Measurements from ENCODE around the gene MED17. TPM values are rescaled to one million over a fixed set of nuclear protein-coding genes. Genes with fewer than 3 reads are reported as not detected.

MED17 gene
- total and polyA plus RNA-seq, 2 of the 13 experiments (the other 11 are each of a cell fraction or from before 2014, with no cell fraction given): 23.1 to 37.0 TPM

DNA sequence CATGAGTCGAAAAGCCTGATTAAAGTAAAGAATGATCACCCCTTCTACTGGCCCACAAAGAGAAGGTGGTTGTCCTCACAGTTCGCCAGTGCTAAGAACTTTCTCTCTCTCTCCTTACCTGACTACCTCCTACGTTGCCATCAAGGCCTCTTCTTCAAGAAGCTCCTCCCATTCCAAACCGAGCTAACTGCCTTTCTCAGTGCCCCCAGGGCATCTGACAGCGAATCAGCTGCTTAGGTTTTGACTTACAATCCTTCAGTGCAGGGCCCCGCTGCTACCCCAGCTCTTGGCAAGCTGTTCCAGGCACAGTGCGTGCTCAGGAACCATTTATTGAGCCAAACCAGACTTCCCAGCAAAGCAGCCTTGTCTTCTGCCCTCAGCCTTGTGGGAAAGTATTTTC lies 60.5 kb downstream of the MED17 start:
- CTCF ChIA-PET (ENCODE audit: low intra/inter-chr PET ratio, low total read pairs): no interaction called here
- Histone ChIP-seq H3K79me2 (ENCODE audit: insufficient read depth, low read length) (no peaks in the 10 kb centered on the region), H3K9ac (ENCODE audit: insufficient read depth, low read depth, low read length) (no peak overlapping the region), H3K36me3 (replicated peaks in 1 of 2; ENCODE audit: control insufficient read depth in 1 of 2, insufficient read depth in 2 of 2, low read length in 2 of 2) (no peaks in the 10 kb centered on the region), H4K20me1 (ENCODE audit: insufficient read depth, low read length) (no peaks in the 10 kb centered on the region), H3K4me2 (ENCODE audit: low read depth, low read length) (no peak overlapping the region), H3K4me3 (replicated peaks in 1 of 3; ENCODE audit: insufficient read depth in 1 of 3, low read depth in 2 of 3, low read length in 3 of 3) (no peak overlapping the region), H2AFZ (ENCODE audit: low read length) (no peak overlapping the region), H3K4me1 (ENCODE audit: insufficient read depth, low read length) (peaks cover 6% of the 10 kb centered on the region), H3K9me3 (ENCODE audit: low read length) (no peaks in the 10 kb centered on the region), H3K27me3 (ENCODE audit: control insufficient read depth in 1 of 2, insufficient read depth in 2 of 2, low read length in 2 of 2) (peaks cover 1 to 41% of the 10 kb centered on the region in 2 experiments; a peak in 4 of 5 replicates), H3K27ac (ENCODE audit: extremely low read length, insufficient read depth, low read length) (no peak overlapping the region)
- POLR2A ChIA-PET: no interaction called here
- intact Hi-C loops (cut with micrococcal nuclease; ENCODE audit: unreplicated experiment) (no loop called here), in situ Hi-C loops (cut with HindIII; ENCODE audit: extremely low pct_ligation_motif_present, low pct_unique_long_range_greater_than_20kb) (no loop called here)
- DNase-seq (ENCODE audit: low spot score) (no peak), ATAC-seq (no peak), FAIRE-seq (no peak)
- 4% methylated on average over 6 of the region's 7 CpGs for WGBS (ENCODE audit: low lambda C conversion rate)
- no peak for TF ChIP-seq SPEN (CRISPR knock-in tag; IDR thresholded peaks at IDR 0.05; ENCODE audit: low read depth)
- no peak for TF ChIP-seq ZFP41 (CRISPR knock-in tag; IDR thresholded peaks at IDR 0.05; ENCODE audit: borderline replicate concordance)
- TF ChIP-seq ATF7 (IDR thresholded peaks at IDR 0.05): no peak
- TF ChIP-seq ATF7 (CRISPR knock-in tag; IDR thresholded peaks at IDR 0.05): no peak
- TF ChIP-seq, protein P1, sequence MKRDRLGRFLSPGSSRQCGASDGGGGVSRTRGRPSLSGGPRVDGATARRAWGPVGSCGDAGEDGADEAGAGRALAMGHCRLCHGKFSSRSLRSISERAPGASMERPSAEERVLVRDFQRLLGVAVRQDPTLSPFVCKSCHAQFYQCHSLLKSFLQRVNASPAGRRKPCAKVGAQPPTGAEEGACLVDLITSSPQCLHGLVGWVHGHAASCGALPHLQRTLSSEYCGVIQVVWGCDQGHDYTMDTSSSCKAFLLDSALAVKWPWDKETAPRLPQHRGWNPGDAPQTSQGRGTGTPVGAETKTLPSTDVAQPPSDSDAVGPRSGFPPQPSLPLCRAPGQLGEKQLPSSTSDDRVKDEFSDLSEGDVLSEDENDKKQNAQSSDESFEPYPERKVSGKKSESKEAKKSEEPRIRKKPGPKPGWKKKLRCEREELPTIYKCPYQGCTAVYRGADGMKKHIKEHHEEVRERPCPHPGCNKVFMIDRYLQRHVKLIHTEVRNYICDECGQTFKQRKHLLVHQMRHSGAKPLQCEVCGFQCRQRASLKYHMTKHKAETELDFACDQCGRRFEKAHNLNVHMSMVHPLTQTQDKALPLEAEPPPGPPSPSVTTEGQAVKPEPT (CRISPR knock-in tag; IDR thresholded peaks at IDR 0.05; ENCODE audit: low read depth): no peak
- TF ChIP-seq, protein P2, sequence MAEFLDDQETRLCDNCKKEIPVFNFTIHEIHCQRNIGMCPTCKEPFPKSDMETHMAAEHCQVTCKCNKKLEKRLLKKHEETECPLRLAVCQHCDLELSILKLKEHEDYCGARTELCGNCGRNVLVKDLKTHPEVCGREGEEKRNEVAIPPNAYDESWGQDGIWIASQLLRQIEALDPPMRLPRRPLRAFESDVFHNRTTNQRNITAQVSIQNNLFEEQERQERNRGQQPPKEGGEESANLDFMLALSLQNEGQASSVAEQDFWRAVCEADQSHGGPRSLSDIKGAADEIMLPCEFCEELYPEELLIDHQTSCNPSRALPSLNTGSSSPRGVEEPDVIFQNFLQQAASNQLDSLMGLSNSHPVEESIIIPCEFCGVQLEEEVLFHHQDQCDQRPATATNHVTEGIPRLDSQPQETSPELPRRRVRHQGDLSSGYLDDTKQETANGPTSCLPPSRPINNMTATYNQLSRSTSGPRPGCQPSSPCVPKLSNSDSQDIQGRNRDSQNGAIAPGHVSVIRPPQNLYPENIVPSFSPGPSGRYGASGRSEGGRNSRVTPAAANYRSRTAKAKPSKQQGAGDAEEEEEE (CRISPR knock-in tag; IDR thresholded peaks at IDR 0.05; ENCODE audit: borderline replicate concordance): no peak
- TF ChIP-seq PRDM4 (CRISPR knock-in tag; IDR thresholded peaks at IDR 0.05; ENCODE audit: borderline replicate concordance): no peak
- TF ChIP-seq MTF1 (CRISPR knock-in tag; IDR thresholded peaks at IDR 0.05): no peak
- TF ChIP-seq ISX (CRISPR knock-in tag; conservative IDR thresholded peaks at IDR 0.05): no peak
- no peak for TF ChIP-seq ZBTB20 (CRISPR knock-in tag; IDR thresholded peaks at IDR 0.05; ENCODE audit: borderline replicate concordance, low read depth)
- TF ChIP-seq, protein P3, sequence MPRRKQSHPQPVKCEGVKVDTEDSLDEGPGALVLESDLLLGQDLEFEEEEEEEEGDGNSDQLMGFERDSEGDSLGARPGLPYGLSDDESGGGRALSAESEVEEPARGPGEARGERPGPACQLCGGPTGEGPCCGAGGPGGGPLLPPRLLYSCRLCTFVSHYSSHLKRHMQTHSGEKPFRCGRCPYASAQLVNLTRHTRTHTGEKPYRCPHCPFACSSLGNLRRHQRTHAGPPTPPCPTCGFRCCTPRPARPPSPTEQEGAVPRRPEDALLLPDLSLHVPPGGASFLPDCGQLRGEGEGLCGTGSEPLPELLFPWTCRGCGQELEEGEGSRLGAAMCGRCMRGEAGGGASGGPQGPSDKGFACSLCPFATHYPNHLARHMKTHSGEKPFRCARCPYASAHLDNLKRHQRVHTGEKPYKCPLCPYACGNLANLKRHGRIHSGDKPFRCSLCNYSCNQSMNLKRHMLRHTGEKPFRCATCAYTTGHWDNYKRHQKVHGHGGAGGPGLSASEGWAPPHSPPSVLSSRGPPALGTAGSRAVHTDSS (CRISPR knock-in tag; conservative IDR thresholded peaks at IDR 0.05): no peak
- BruUV-seq (replicated peaks): no TSS peak

Measured in HepG2 (cell line).